IMR-90 (cell line): ENCODE results near the gene TMEM82. TPM values are rescaled to one million over a fixed set of nuclear protein-coding genes. Genes with fewer than 3 reads are reported as not detected.

Source experiments
- ATAC-seq: fragments of 200-7000 bp; cut with Tn5 transposase; 2 replicates; pipeline ENCODE4 v1.9.1; 2020; ENCODE audit warnings: low read depth, mild to moderate bottlenecking, moderate library complexity
- BruUV-seq: library from RNA; stranded (reverse); fragments of 400-500 nt; replicated peaks from 2 replicates; lab custom pipeline; 2021; lab: Mats Ljungman, UMichigan
- CTCF ChIA-PET: fragments of 300-600 bp; formaldehyde crosslinking; extraction: SDS; loops from one replicate; lab custom pipeline; 2021; ENCODE audit warnings: antibody characterized with exemption; lab: Yijun Ruan, JAX
- POLR2A ChIA-PET: fragments of 300-600 bp; sonication (Branson Sonifier 250); formaldehyde crosslinking; loops from one replicate; lab custom pipeline; 2022; ENCODE audit warnings: antibody characterized with exemption; ENCODE audit not compliant: unreplicated experiment; lab: Charles Lee
- DNase-seq: peaks from one replicate; pipeline ENCODE4 v3.0.0; 2013
- H2AFZ ChIP-seq: replicated peaks from 2 replicates; pipeline ENCODE3; 2013; ENCODE audit warnings: low read length, mild to moderate bottlenecking; ENCODE audit not compliant: poor library complexity
- H2AK5ac ChIP-seq: 2 replicates; pipeline ENCODE4 v1.6.1; 2013; ENCODE audit warnings: low read depth, low read length, inconsistent platforms
- H2AK9ac ChIP-seq: replicated peaks from 2 replicates; pipeline ENCODE3; 2013; ENCODE audit warnings: mild to moderate bottlenecking, low read depth, low read length, moderate library complexity; ENCODE audit not compliant: poor library complexity
- H2BK120ac ChIP-seq: 2 replicates; pipeline ENCODE4 v1.6.1; 2013; ENCODE audit warnings: low read depth, low read length, inconsistent platforms
- H2BK15ac ChIP-seq: 3 replicates; pipeline ENCODE4 v1.6.1; 2013; ENCODE audit warnings: low read depth, low read length, inconsistent platforms
- H2BK20ac ChIP-seq: 2 replicates; pipeline ENCODE4 v1.6.1; 2013; ENCODE audit warnings: low read depth, mild to moderate bottlenecking, inconsistent platforms, low read length, moderate library complexity
- H2BK5ac ChIP-seq: 2 replicates; pipeline ENCODE4 v1.6.1; 2013; ENCODE audit warnings: mild to moderate bottlenecking, low read depth, low read length, inconsistent platforms; ENCODE audit not compliant: poor library complexity, severe bottlenecking
- H3K14ac ChIP-seq: replicated peaks from 2 replicates; pipeline ENCODE4 v1.6.1; 2013; ENCODE audit warnings: low read depth, low read length, inconsistent platforms
- H3K18ac ChIP-seq: 2 replicates; pipeline ENCODE4 v1.6.1; 2013; ENCODE audit warnings: low read depth, low read length, control low read depth
- H3K23ac ChIP-seq: 2 replicates; pipeline ENCODE4 v1.6.1; 2013; ENCODE audit warnings: low read depth, low read length, inconsistent platforms
- H3K27ac ChIP-seq: 2 replicates; pipeline ENCODE4 v1.5.1; 2013; ENCODE audit warnings: mild to moderate bottlenecking, control low read depth, low read length; ENCODE audit not compliant: insufficient read depth
- H3K27me3 ChIP-seq: 2 replicates; pipeline ENCODE4 v1.6.1; 2013; ENCODE audit warnings: low read length; ENCODE audit not compliant: control insufficient read depth, insufficient read depth
- H3K36me3 ChIP-seq: 2 replicates; pipeline ENCODE4 v1.6.1; 2013; ENCODE audit warnings: low read length, mixed read lengths; ENCODE audit not compliant: control insufficient read depth, insufficient read depth
- H3K4ac ChIP-seq: 2 replicates; pipeline ENCODE4 v1.6.1; 2013; ENCODE audit warnings: low read depth, low read length, inconsistent platforms
- H3K4me1 ChIP-seq: 2 replicates; pipeline ENCODE4 v1.6.1; 2013; ENCODE audit warnings: low read length, mixed read lengths; ENCODE audit not compliant: control insufficient read depth, insufficient read depth
- H3K4me2 ChIP-seq: 2 replicates; pipeline ENCODE4 v1.6.1; 2013; ENCODE audit warnings: low read depth, mild to moderate bottlenecking, control low read depth, low read length, moderate library complexity
- H3K4me3 ChIP-seq: 2 replicates; pipeline ENCODE4 v1.5.1; 2013; ENCODE audit warnings: low read depth, mild to moderate bottlenecking, control low read depth, low read length, moderate library complexity; ENCODE audit not compliant: insufficient read depth
- H3K56ac ChIP-seq: 2 replicates; pipeline ENCODE4 v1.6.1; 2013; ENCODE audit warnings: low read length, inconsistent platforms; ENCODE audit not compliant: insufficient read depth; ENCODE audit errors: extremely low read depth
- H3K79me1 ChIP-seq, 2 experiments: 2 replicates each; pipeline ENCODE4 v1.6.1; 2013; ENCODE audit warnings: low read length in 2 of 2, inconsistent platforms in 1 of 2, low read depth in 1 of 2
- H3K9ac ChIP-seq: 2 replicates; pipeline ENCODE4 v1.6.1; 2013; ENCODE audit warnings: low read depth, low read length, control low read depth
- H3K9me1 ChIP-seq: 2 replicates; pipeline ENCODE4 v1.6.1; 2013; ENCODE audit warnings: low read length, inconsistent platforms; ENCODE audit not compliant: insufficient read depth
- H3K9me3 ChIP-seq: 2 replicates; pipeline ENCODE4 v1.6.1; 2013; ENCODE audit warnings: low read length; ENCODE audit not compliant: control insufficient read depth, insufficient read depth
- H4K20me1 ChIP-seq: 2 replicates; pipeline ENCODE4 v1.6.1; 2013; ENCODE audit warnings: low read length, inconsistent platforms; ENCODE audit not compliant: insufficient read depth
- H4K5ac ChIP-seq: 2 replicates; pipeline ENCODE4 v1.6.1; 2013; ENCODE audit warnings: mild to moderate bottlenecking, low read depth, low read length, control low read depth
- H4K8ac ChIP-seq, 2 experiments: 2 replicates each; pipeline ENCODE4 v1.6.1; 2013; ENCODE audit warnings: low read depth in 2 of 2, low read length in 2 of 2, control low read depth in 1 of 2, inconsistent platforms in 1 of 2
- H4K91ac ChIP-seq: 2 replicates; pipeline ENCODE4 v1.6.1; 2013; ENCODE audit warnings: low read depth, low read length, inconsistent platforms; ENCODE audit not compliant: insufficient read depth
- MAZ ChIP-seq: IDR thresholded peaks from 2 replicates; pipeline ENCODE4 v1.6.1; 2012; ENCODE audit warnings: low read depth, mild to moderate bottlenecking, low read length, improper control_type of control experiment, moderate library complexity, borderline replicate concordance
- POLR2A ChIP-seq: IDR thresholded peaks from 2 replicates; pipeline ENCODE4 v1.6.1; 2012; ENCODE audit warnings: mild to moderate bottlenecking, low read depth, low read length
- RAD21 ChIP-seq: IDR thresholded peaks from 2 replicates; pipeline ENCODE4 v1.6.1; 2012; ENCODE audit warnings: low read length, improper control_type of control experiment
- WGBS, 2 experiments: methylation state at CpG; one replicate each; pipeline versions ENCODE4 v1.1.5 to v1.1.7; 2013; ENCODE audit warnings: missing lambda C conversion rate in 2 of 2; ENCODE audit not compliant: insufficient read length in 1 of 2; ENCODE audit errors: extremely low coverage in 2 of 2; 5-methylcytosine and 5-hydroxymethylcytosine counted together
- dilution Hi-C: fragments of 300-500 bp; cut with HindIII; formaldehyde crosslinking; loops from one replicate; pipeline ENCODE4 v1.14.3; 2018; ENCODE audit warnings: low sequenced_read_pairs; ENCODE audit not compliant: unreplicated experiment
- in situ Hi-C: fragments of 300-500 bp; cut with MboI; formaldehyde crosslinking; loops from 3 replicates; pipeline ENCODE4 v1.14.3; 2019; ENCODE audit warnings: low sequenced_read_pairs, inconsistent platforms, mixed read lengths
- intact Hi-C: fragments of 100-400 bp; cut with micrococcal nuclease; formaldehyde crosslinking; loops from 2 replicates; pipeline ENCODE4 v1.10.0; 2022
- polyA plus RNA-seq, 3 experiments: library from polyadenylated mRNA; depleted of rRNA; stranded (reverse); fragments of >200 nt; gene quantifications; 2 replicates each; pipeline ENCODE4 v1.2.3, GENCODE V29; 2012; ENCODE audit warnings: low replicate concordance in 1 of 3
- total RNA-seq: library from RNA; depleted of rRNA; stranded (reverse); fragments of >200 nt; gene quantifications from 2 replicates; pipeline ENCODE4 v1.2.3, GENCODE V29; 2012

Gene TMEM82
- total and polyA plus RNA-seq, 2 of the 4 experiments (the other 2 are of a cell fraction) = not detected

- intact Hi-C loops = no loop called here
- dilution Hi-C loops = no loop called here
- Histone ChIP-seq H2BK120ac (no peak overlapping the region), H3K4me3 (no peak overlapping the region), H3K23ac (no peak overlapping the region), H2BK15ac (no peak overlapping the region), H3K9me3 (no peaks in the 10 kb centered on the region), H2AK9ac (no peak overlapping the region), H3K9ac (no peak overlapping the region), H4K91ac (no peak overlapping the region), H4K8ac (no peak overlapping the region), H4K5ac (no peak overlapping the region), H3K18ac (no peak overlapping the region), H3K27me3 (no peaks in the 10 kb centered on the region), H3K79me1 (peaks cover 31 to 51% of the 10 kb centered on the region in 2 experiments), H3K36me3 (peaks cover 53% of the 10 kb centered on the region), H3K27ac (no peak overlapping the region), H2AFZ (no peak overlapping the region), H2AK5ac (no peak overlapping the region), H3K4me2 (no peak overlapping the region), H3K14ac (no peak overlapping the region), H2BK5ac (no peak overlapping the region), H3K4me1 (peaks cover 5% of the 10 kb centered on the region), H3K4ac (no peak overlapping the region), H4K20me1 (peaks cover 30% of the 10 kb centered on the region), H3K56ac (no peak overlapping the region), H2BK20ac (no peak overlapping the region), H3K9me1 (peaks cover 9% of the 10 kb centered on the region)
- WGBS, 2 experiments = 66% methylated on average over 4 of the region's 11 CpGs; no CpG with 5 or more reads in 1 of the 2 experiments
- ChIA-PET CTCF (no interaction called here), POLR2A (interaction anchor here (0.5 kb wide), 1 partner anchor 43 kb away, joined by 5 read pairs; no protein-coding TSS in a partner anchor)
- ATAC-seq (no peak), DNase-seq (no peak)
- no TSS peak for BruUV-seq
- in situ Hi-C loops = no loop called here
- TF ChIP-seq POLR2A = no peak
- TF ChIP-seq RAD21 = no peak
- TF ChIP-seq MAZ = no peak
Measured at GRCh38 chr1:15717418-15718125, 24.7 kb upstream of the TMEM82 start.
